HepG2 (cell line): ENCODE data around the gene TRABD. TPM values are rescaled to one million over a fixed set of nuclear protein-coding genes. Genes with fewer than 3 reads are reported as not detected.

Experiments
- ATAC-seq: fragments of 200-7000 bp; cut with Tn5 transposase; 3 replicates; pipeline ENCODE4 v1.9.1; 2020; ENCODE audit warnings: mild to moderate bottlenecking, moderate library complexity
- BruUV-seq: library from RNA; stranded (reverse); fragments of 400-500 nt; replicated peaks from 2 replicates; lab custom pipeline; 2021; lab: Mats Ljungman, UMichigan
- CTCF ChIA-PET: fragments of 300-600 bp; formaldehyde crosslinking; extraction: SDS; loops from one replicate; lab custom pipeline; 2021; ENCODE audit warnings: low total read pairs, inconsistent platforms, low intra/inter-chr PET ratio; lab: Yijun Ruan, JAX
- POLR2A ChIA-PET: fragments of 350-600 bp; sonication (Branson Sonifier 250); formaldehyde crosslinking; loops from one replicate; lab custom pipeline; 2020; ENCODE audit warnings: antibody characterized with exemption, inconsistent platforms; lab: Yijun Ruan, JAX
- DNase-seq: peaks from one replicate; pipeline ENCODE4 v3.0.0-alpha.2; 2015; ENCODE audit warnings: low spot score
- FAIRE-seq: peaks from 3 replicates; lab custom pipeline; 2011; peaks lifted over from hg19 to GRCh38; lab: Jason Lieb, UNC
- H2AFZ ChIP-seq: one replicate; pipeline ENCODE4 v1.6.1; 2011; ENCODE audit warnings: low read length, inconsistent platforms
- H3K27ac ChIP-seq: fragments of 300-600 bp; 3 replicates; pipeline ENCODE4 v1.8.0; 2011; ENCODE audit warnings: mixed run types, mild to moderate bottlenecking, mixed read lengths, low read length, inconsistent platforms; ENCODE audit not compliant: insufficient read depth; ENCODE audit errors: extremely low read length
- H3K27me3 ChIP-seq, 2 experiments: fragments of 200-600 bp in 1 of 2; 2 replicates in 1 of 2; 3 replicates in 1 of 2; pipeline versions ENCODE4 v1.6.0 to v1.8.0; 2011; ENCODE audit warnings: low read length in 2 of 2, mild to moderate bottlenecking in 2 of 2, moderate library complexity in 2 of 2, inconsistent platforms in 1 of 2; ENCODE audit not compliant: insufficient read depth in 2 of 2, control insufficient read depth in 1 of 2
- H3K36me3 ChIP-seq, 2 experiments: fragments of 200-600 bp in 1 of 2; replicated peaks in 1 of 2; 2 replicates in 1 of 2; 3 replicates in 1 of 2; pipeline versions ENCODE4 v1.5.1 to v1.8.0; 2011; ENCODE audit warnings: low read length in 2 of 2, inconsistent platforms in 1 of 2; ENCODE audit not compliant: insufficient read depth in 2 of 2, control insufficient read depth in 1 of 2
- H3K4me1 ChIP-seq: 2 replicates; pipeline ENCODE4 v1.5.1; 2012; ENCODE audit warnings: low read length, inconsistent platforms; ENCODE audit not compliant: insufficient read depth
- H3K4me2 ChIP-seq: 2 replicates; pipeline ENCODE4 v1.6.0; 2011; ENCODE audit warnings: low read depth, low read length, inconsistent platforms
- H3K4me3 ChIP-seq, 3 experiments: fragments of 200-600 bp in 1 of 3; sonication (generic), shearing (Covaris generic) in 1 of 3; replicated peaks in 1 of 3; 2 replicates each; pipeline ENCODE4 v1.5.1; 2011 to 2016; ENCODE audit warnings: low read length in 3 of 3, inconsistent platforms in 2 of 3, low read depth in 2 of 3, mild to moderate bottlenecking in 2 of 3, control low read depth in 1 of 3, mixed read lengths in 1 of 3; ENCODE audit not compliant: insufficient read depth in 1 of 3
- H3K79me2 ChIP-seq: one replicate; pipeline ENCODE4 v1.6.1; 2011; ENCODE audit warnings: low read length, inconsistent platforms; ENCODE audit not compliant: insufficient read depth
- H3K9ac ChIP-seq: 2 replicates; pipeline ENCODE4 v1.6.0; 2011; ENCODE audit warnings: mild to moderate bottlenecking, low read depth, low read length, inconsistent platforms; ENCODE audit not compliant: insufficient read depth
- H3K9me3 ChIP-seq: 2 replicates; pipeline ENCODE4 v1.5.1; 2012; ENCODE audit warnings: mild to moderate bottlenecking, low read length
- H4K20me1 ChIP-seq: 2 replicates; pipeline ENCODE4 v1.6.0; 2011; ENCODE audit warnings: inconsistent platforms, mild to moderate bottlenecking, low read length, moderate library complexity; ENCODE audit not compliant: insufficient read depth
- GZF1 ChIP-seq: sonication (generic); formaldehyde crosslinking; IDR thresholded peaks from 2 replicates; pipeline ENCODE4 v1.5.1; 2020; ENCODE audit warnings: mild to moderate bottlenecking, missing genetic modification reagents
- SRSF4 ChIP-seq: fragments of 200-400 bp; formaldehyde crosslinking; IDR thresholded peaks from one replicate; pipeline ENCODE4 v1.6.1; 2018; ENCODE audit warnings: mild to moderate bottlenecking, low read depth, low read length, moderate library complexity; ENCODE audit not compliant: poor library complexity, severe bottlenecking
- TRIM24 ChIP-seq: sonication (generic); formaldehyde crosslinking; IDR thresholded peaks from 2 replicates; pipeline ENCODE4 v1.8.0; 2022; ENCODE audit warnings: mild to moderate bottlenecking, missing genetic modification reagents
- USF2 ChIP-seq, 2 experiments: sonication (generic) in 1 of 2; formaldehyde crosslinking in 1 of 2; IDR thresholded peaks; 2 replicates each; pipeline versions ENCODE4 v1.5.1 to v1.6.1; 2011 to 2020; ENCODE audit warnings: borderline replicate concordance in 1 of 2, low read depth in 1 of 2, low read length in 1 of 2, mild to moderate bottlenecking in 1 of 2, missing genetic modification reagents in 1 of 2, moderate library complexity in 1 of 2
- ZBTB8A ChIP-seq: sonication (generic); formaldehyde crosslinking; IDR thresholded peaks from 2 replicates; pipeline ENCODE4 v1.4.0; 2020; ENCODE audit warnings: mild to moderate bottlenecking, low read depth, missing genetic modification reagents, borderline replicate concordance
- ZNF251 ChIP-seq: sonication (generic); formaldehyde crosslinking; IDR thresholded peaks from 2 replicates; pipeline ENCODE4 v1.9.0; 2021; ENCODE audit warnings: mild to moderate bottlenecking, missing genetic modification reagents
- ZNF629 ChIP-seq: sonication (generic); formaldehyde crosslinking; conservative IDR thresholded peaks from 2 replicates; pipeline ENCODE4 v1.5.0; 2020; ENCODE audit warnings: missing genetic modification reagents
- ZSCAN5A ChIP-seq: sonication (generic); formaldehyde crosslinking; IDR thresholded peaks from 2 replicates; pipeline ENCODE4 v1.8.0; 2022; ENCODE audit warnings: mild to moderate bottlenecking, missing genetic modification reagents, borderline replicate concordance
- WGBS: methylation state at CpG from one replicate; pipeline ENCODE4 v1.1.6; 2017; ENCODE audit warnings: low lambda C conversion rate; 5-methylcytosine and 5-hydroxymethylcytosine counted together
- in situ Hi-C: cut with HindIII; loops from 2 replicates; pipeline ENCODE4 v1.10.0; 2017; ENCODE audit warnings: low pct_unique_long_range_greater_than_20kb; ENCODE audit not compliant: extremely low pct_ligation_motif_present
- intact Hi-C: fragments of 100-400 bp; cut with micrococcal nuclease; formaldehyde crosslinking; loops from one replicate; pipeline ENCODE4 v1.10.0; 2022; ENCODE audit not compliant: unreplicated experiment
- polyA plus RNA-seq, 8 experiments: library from polyadenylated mRNA; depleted of rRNA in 3 of 8; stranded (reverse) in 7 of 8; unstranded in 1 of 8; fragments of >200 nt; fragmentation: Illumina TruSeq in 4 of 8; extraction: Trizol in 4 of 8; gene quantifications; 2 replicates each; pipeline versions ENCODE4 v1.2.1 to v1.2.3, GENCODE V29; 2011 to 2016; ENCODE audit warnings: low read depth in 4 of 8, missing spikeins in 1 of 8, mixed read lengths in 1 of 8; ENCODE audit not compliant: insufficient read depth in 1 of 8
- total RNA-seq, 5 experiments: library from RNA; depleted of rRNA; stranded (reverse); fragments of >200 nt; fragmentation: Illumina TruSeq; extraction: Trizol; gene quantifications; 2 replicates each; pipeline ENCODE4 v1.2.3, GENCODE V29; 2016; ENCODE audit warnings: low read depth in 1 of 5

Gene TRABD
- total and polyA plus RNA-seq, 2 of the 13 experiments (the other 11 are each of a cell fraction or from before 2014, with no cell fraction given), result 21.5 to 28.9 TPM

GRCh38 chr22:50174382-50175190, 11.1 kb upstream of the TRABD start:
- H3K9me3 ChIP-seq, result no peaks in the 10 kb centered on the region
- ChIA-PET POLR2A (no interaction called here), CTCF (no interaction called here)
- in situ Hi-C loops, result no loop called here
- peaks cover 21% of the 10 kb centered on the region for H3K4me1 ChIP-seq
- no peaks in the 10 kb centered on the region for H3K79me2 ChIP-seq
- H2AFZ ChIP-seq, result no peak overlapping the region
- no peak overlapping the region for H3K4me2 ChIP-seq
- no peak overlapping the region for H3K4me3 ChIP-seq
- H3K9ac ChIP-seq, result no peak overlapping the region
- FAIRE-seq (no peak), DNase-seq (no peak), ATAC-seq (peak; percentile 6; the same call in 2 of the 3 replicates)
- TF ChIP-seq USF2 (IDR thresholded peaks at IDR 0.05; ENCODE audit: low read depth, low read length), result no peak
- no peak for TF ChIP-seq USF2 (CRISPR knock-in tag; IDR thresholded peaks at IDR 0.05; ENCODE audit: borderline replicate concordance)
- no peak for TF ChIP-seq ZBTB8A (CRISPR knock-in tag)
- TF ChIP-seq TRIM24 (CRISPR knock-in tag), result no peak
- no peak for TF ChIP-seq ZNF251 (CRISPR knock-in tag)
- TF ChIP-seq ZSCAN5A (CRISPR knock-in tag), result no peak
- TF ChIP-seq SRSF4, result no peak
- TF ChIP-seq GZF1 (CRISPR knock-in tag), result no peak
- TF ChIP-seq ZNF629 (CRISPR knock-in tag), result no peak
- H4K20me1 ChIP-seq, result no peaks in the 10 kb centered on the region
- no TSS peak for BruUV-seq
- intact Hi-C loops, result no loop called here
- H3K36me3 ChIP-seq, result no peaks in the 10 kb centered on the region
- no peaks in the 10 kb centered on the region for H3K27me3 ChIP-seq
- WGBS, result 60% methylated on average over 4 of the region's 27 CpGs
- H3K27ac ChIP-seq, result no peak overlapping the region
